PC-3 (cell line): ENCODE measurements around the gene SLC44A5. TPM values are rescaled to one million over a fixed set of nuclear protein-coding genes. Genes with fewer than 3 reads are reported as not detected.

Source experiments
- ATAC-seq: fragments of 200-7000 bp; cut with Tn5 transposase; 2 replicates; pipeline ENCODE4 v1.9.1; 2020; ENCODE audit warnings: mild to moderate bottlenecking, moderate library complexity
- BruUV-seq: library from RNA; stranded (reverse); fragments of 400-500 nt; replicated peaks from 2 replicates; lab custom pipeline; 2021; lab: Mats Ljungman, UMichigan
- CTCF ChIA-PET: fragments of 300-600 bp; sonication (Branson Sonifier 250); formaldehyde crosslinking; loops from one replicate; lab custom pipeline; 2022; ENCODE audit warnings: antibody characterized with exemption; lab: Charles Lee
- POLR2A ChIA-PET: fragments of 300-600 bp; sonication (Branson Sonifier 250); formaldehyde crosslinking; loops from one replicate; lab custom pipeline; 2022; ENCODE audit warnings: antibody characterized with exemption; ENCODE audit not compliant: unreplicated experiment; lab: Charles Lee
- DNase-seq: peaks from one replicate; pipeline ENCODE4 v3.0.0-alpha.2; 2015
- H2AFZ ChIP-seq: fragments of 300-600 bp; sonication (generic); 2 replicates; pipeline ENCODE4 v1.6.0; 2016; ENCODE audit warnings: antibody characterized with exemption, low read length
- H3F3A ChIP-seq: fragments of 300-600 bp; sonication (generic); one replicate; pipeline ENCODE4 v1.6.0; 2017; ENCODE audit warnings: antibody characterized with exemption, low read length, control low read depth, mild to moderate bottlenecking; ENCODE audit not compliant: unreplicated experiment
- H3K27ac ChIP-seq: fragments of 300-600 bp; sonication (generic); 2 replicates; pipeline ENCODE4 v1.5.1; 2016; ENCODE audit warnings: mild to moderate bottlenecking, low read length
- H3K27me3 ChIP-seq: fragments of 300-600 bp; sonication (generic); 2 replicates; pipeline ENCODE4 v1.6.1; 2016; ENCODE audit warnings: low read length, mixed read lengths
- H3K36me3 ChIP-seq: fragments of 300-600 bp; sonication (generic); 2 replicates; pipeline ENCODE4 v1.6.1; 2016; ENCODE audit warnings: low read depth, mixed run types, low read length, mixed read lengths
- H3K4me1 ChIP-seq: fragments of 300-600 bp; sonication (generic); 2 replicates; pipeline ENCODE4 v1.5.1; 2016; ENCODE audit warnings: low read length; ENCODE audit not compliant: insufficient read depth
- H3K4me2 ChIP-seq: fragments of 300-600 bp; sonication (generic); 2 replicates; pipeline ENCODE4 v1.6.0; 2016; ENCODE audit warnings: low read length
- H3K4me3 ChIP-seq: fragments of 300-600 bp; sonication (generic); 2 replicates; pipeline ENCODE4 v1.5.1; 2016; ENCODE audit warnings: mild to moderate bottlenecking, low read length, mixed read lengths
- H3K79me2 ChIP-seq: fragments of 300-600 bp; sonication (generic); 2 replicates; pipeline ENCODE4 v1.6.1; 2017; ENCODE audit warnings: low read length, mixed read lengths
- H3K9ac ChIP-seq: fragments of 300-600 bp; sonication (generic); 2 replicates; pipeline ENCODE4 v1.6.0; 2016; ENCODE audit warnings: mild to moderate bottlenecking, low read length
- H3K9me2 ChIP-seq: fragments of 300-600 bp; sonication (generic); replicated peaks from 2 replicates; pipeline ENCODE4 v1.6.1; 2016; ENCODE audit warnings: mixed run types, low read length, mixed read lengths
- H3K9me3 ChIP-seq: fragments of 300-600 bp; sonication (generic); 2 replicates; pipeline ENCODE4 v1.6.1; 2016; ENCODE audit warnings: low read length, mixed read lengths
- H4K20me1 ChIP-seq: fragments of 300-600 bp; sonication (generic); 2 replicates; pipeline ENCODE4 v1.6.1; 2016; ENCODE audit warnings: low read length, mixed read lengths
- EZH2 ChIP-seq: fragments of 300-600 bp; sonication (generic); IDR thresholded peaks from one replicate; pipeline ENCODE4 v1.6.1; 2017; ENCODE audit warnings: antibody characterized with exemption, mild to moderate bottlenecking, low read length; ENCODE audit not compliant: unreplicated experiment
- EZH2phosphoT487 ChIP-seq: fragments of 300-600 bp; sonication (generic); IDR thresholded peaks from 2 replicates; pipeline ENCODE4 v1.6.1; 2018; ENCODE audit warnings: mild to moderate bottlenecking, antibody characterized with exemption, low read length, borderline replicate concordance
- intact Hi-C: fragments of 100-400 bp; cut with micrococcal nuclease; formaldehyde crosslinking; loops from 2 replicates; pipeline ENCODE4 v1.9.0; 2023
- total RNA-seq: library from RNA; depleted of rRNA; stranded (reverse); fragments of >200 nt; gene quantifications from 2 replicates; pipeline ENCODE4 v1.2.3, GENCODE V29; 2014
- TF ChIP-seq, protein P1 (sequence below): fragments of 300-600 bp; sonication (generic); conservative IDR thresholded peaks from 2 replicates; pipeline ENCODE4 v1.5.1; 2017; ENCODE audit warnings: antibody characterized with exemption, low read depth, mild to moderate bottlenecking, low read length

Gene SLC44A5
- total RNA-seq, 1 experiment from 2014 or later, result not detected

DNA sequence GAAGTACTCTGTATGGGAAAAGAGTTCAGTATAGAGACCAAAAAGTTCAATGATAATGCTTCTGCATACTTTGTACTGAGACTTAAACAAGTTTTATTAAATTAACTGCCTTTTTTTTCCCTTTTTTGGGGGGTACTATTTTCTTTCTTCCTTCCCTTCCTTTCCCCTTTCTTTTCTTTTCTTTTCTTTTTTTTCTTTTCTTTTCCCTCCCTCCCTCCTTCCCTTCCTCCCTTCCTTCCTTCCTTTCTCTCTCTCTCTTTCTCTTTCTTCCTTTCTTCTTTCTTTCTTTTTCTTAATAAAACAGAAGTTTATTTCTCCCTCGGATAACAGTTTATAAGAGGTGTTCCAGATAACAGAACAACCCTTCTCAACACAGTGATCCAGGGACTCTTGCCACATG is 399.3 kb downstream of the SLC44A5 start:
- no TSS peak for BruUV-seq
- H3K27ac ChIP-seq, result no peak overlapping the region

GRCh38 chr1:75208862-75209261 is 402.1 kb downstream of the SLC44A5 start:
- intact Hi-C loops, result no loop called here
- no peak overlapping the region for H2AFZ ChIP-seq
- no peaks in the 10 kb centered on the region for H3F3A ChIP-seq
- ChIA-PET CTCF (no interaction called here), POLR2A (no interaction called here)
- no peaks in the 10 kb centered on the region for H3K79me2 ChIP-seq
- TF ChIP-seq, protein P1, sequence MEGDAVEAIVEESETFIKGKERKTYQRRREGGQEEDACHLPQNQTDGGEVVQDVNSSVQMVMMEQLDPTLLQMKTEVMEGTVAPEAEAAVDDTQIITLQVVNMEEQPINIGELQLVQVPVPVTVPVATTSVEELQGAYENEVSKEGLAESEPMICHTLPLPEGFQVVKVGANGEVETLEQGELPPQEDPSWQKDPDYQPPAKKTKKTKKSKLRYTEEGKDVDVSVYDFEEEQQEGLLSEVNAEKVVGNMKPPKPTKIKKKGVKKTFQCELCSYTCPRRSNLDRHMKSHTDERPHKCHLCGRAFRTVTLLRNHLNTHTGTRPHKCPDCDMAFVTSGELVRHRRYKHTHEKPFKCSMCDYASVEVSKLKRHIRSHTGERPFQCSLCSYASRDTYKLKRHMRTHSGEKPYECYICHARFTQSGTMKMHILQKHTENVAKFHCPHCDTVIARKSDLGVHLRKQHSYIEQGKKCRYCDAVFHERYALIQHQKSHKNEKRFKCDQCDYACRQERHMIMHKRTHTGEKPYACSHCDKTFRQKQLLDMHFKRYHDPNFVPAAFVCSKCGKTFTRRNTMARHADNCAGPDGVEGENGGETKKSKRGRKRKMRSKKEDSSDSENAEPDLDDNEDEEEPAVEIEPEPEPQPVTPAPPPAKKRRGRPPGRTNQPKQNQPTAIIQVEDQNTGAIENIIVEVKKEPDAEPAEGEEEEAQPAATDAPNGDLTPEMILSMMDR, result no peak
- no peak for TF ChIP-seq EZH2
- no peak for TF ChIP-seq EZH2phosphoT487
- peaks cover 27% of the 10 kb centered on the region for H3K27me3 ChIP-seq
- no peaks in the 10 kb centered on the region for H3K9me3 ChIP-seq
- H3K4me1 ChIP-seq, result no peaks in the 10 kb centered on the region
- H3K9me2 ChIP-seq, result no peaks in the 10 kb centered on the region
- no peak overlapping the region for H3K9ac ChIP-seq
- no TSS peak for BruUV-seq
- DNase-seq (no peak), ATAC-seq (no peak)
- no peak overlapping the region for H3K27ac ChIP-seq
- no peaks in the 10 kb centered on the region for H3K36me3 ChIP-seq
- no peaks in the 10 kb centered on the region for H4K20me1 ChIP-seq
- no peak overlapping the region for H3K4me2 ChIP-seq
- H3K4me3 ChIP-seq, result no peak overlapping the region

More for the DNA sequence above, 399.3 kb downstream of the SLC44A5 start:
- POLR2A ChIA-PET, result no interaction called here
- no peaks in the 10 kb centered on the region for H3K9me2 ChIP-seq
- no peak for TF ChIP-seq EZH2
- TF ChIP-seq, protein P1, result no peak
- TF ChIP-seq EZH2phosphoT487, result no peak
- H3K9ac ChIP-seq, result no peak overlapping the region
- no peak overlapping the region for H3K4me2 ChIP-seq
- H4K20me1 ChIP-seq, result no peaks in the 10 kb centered on the region
- H3K79me2 ChIP-seq, result no peaks in the 10 kb centered on the region
- H3F3A ChIP-seq, result no peaks in the 10 kb centered on the region
- H3K9me3 ChIP-seq, result no peaks in the 10 kb centered on the region
- ATAC-seq (no peak), DNase-seq (no peak)
- no peak overlapping the region for H3K4me3 ChIP-seq
- no peak overlapping the region for H2AFZ ChIP-seq
- H3K36me3 ChIP-seq, result no peaks in the 10 kb centered on the region
- no peaks in the 10 kb centered on the region for H3K4me1 ChIP-seq
- intact Hi-C loops, result no loop called here
- CTCF ChIA-PET, result no interaction called here
- peaks cover 15% of the 10 kb centered on the region for H3K27me3 ChIP-seq

- no peak overlapping the region for H3K9ac ChIP-seq
- H3K27ac ChIP-seq, result no peak overlapping the region
- no peak overlapping the region for H2AFZ ChIP-seq
- ATAC-seq (peak; percentile 73), DNase-seq (peak; percentile 65)
- ChIA-PET POLR2A (no interaction called here), CTCF (interaction anchor here (1.2 to 1.7 kb wide), 2 partner anchors 428 to 432 kb away, joined by 4 to 8 read pairs; no protein-coding TSS in a partner anchor)
- H3K4me3 ChIP-seq, result no peak overlapping the region
- H3K36me3 ChIP-seq, result no peaks in the 10 kb centered on the region
- H3K4me1 ChIP-seq, result no peaks in the 10 kb centered on the region
- H3K79me2 ChIP-seq, result no peaks in the 10 kb centered on the region
- H3K4me2 ChIP-seq, result no peak overlapping the region
- TF ChIP-seq EZH2phosphoT487, result no peak
- TF ChIP-seq, protein P1, result peak; percentile 95
- BruUV-seq, result no TSS peak
- H3K27me3 ChIP-seq, result peaks cover 46% of the 10 kb centered on the region
- no peaks in the 10 kb centered on the region for H3F3A ChIP-seq
- H3K9me3 ChIP-seq, result no peaks in the 10 kb centered on the region
- H3K9me2 ChIP-seq, result no peaks in the 10 kb centered on the region
- intact Hi-C loops, result loop anchor here (1.0 kb wide), 1 partner anchor 431 kb away; no protein-coding TSS in a partner anchor
- no peaks in the 10 kb centered on the region for H4K20me1 ChIP-seq
Observed at GRCh38 chr1:75203415-75204277, 407.3 kb downstream of the SLC44A5 start.
